Measurements from ENCODE around the gene SELENOT.
A peak's percentile ranks its signal among the peaks of the same experiment; 100 is the strongest.

DNA sequence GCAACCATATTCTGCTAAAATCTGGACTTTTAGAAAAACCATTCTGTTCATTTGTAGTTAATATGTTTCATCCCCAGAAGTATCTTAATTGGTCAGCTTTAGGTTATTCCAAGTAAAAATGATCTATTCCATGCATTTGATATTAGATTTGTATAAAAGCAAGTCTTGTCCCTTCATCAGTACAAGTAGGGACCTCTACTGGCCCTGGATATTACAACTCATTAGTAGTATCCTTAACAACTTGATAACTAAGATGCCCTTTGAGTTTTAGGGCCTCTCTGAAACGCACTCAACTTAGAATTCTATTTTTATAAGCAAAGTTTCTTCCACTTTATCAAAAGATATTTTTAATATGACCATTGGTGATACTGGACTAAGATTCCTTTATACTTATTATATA, 25.3 kb upstream of the SELENOT start:
- TF ChIP-seq, protein P1, sequence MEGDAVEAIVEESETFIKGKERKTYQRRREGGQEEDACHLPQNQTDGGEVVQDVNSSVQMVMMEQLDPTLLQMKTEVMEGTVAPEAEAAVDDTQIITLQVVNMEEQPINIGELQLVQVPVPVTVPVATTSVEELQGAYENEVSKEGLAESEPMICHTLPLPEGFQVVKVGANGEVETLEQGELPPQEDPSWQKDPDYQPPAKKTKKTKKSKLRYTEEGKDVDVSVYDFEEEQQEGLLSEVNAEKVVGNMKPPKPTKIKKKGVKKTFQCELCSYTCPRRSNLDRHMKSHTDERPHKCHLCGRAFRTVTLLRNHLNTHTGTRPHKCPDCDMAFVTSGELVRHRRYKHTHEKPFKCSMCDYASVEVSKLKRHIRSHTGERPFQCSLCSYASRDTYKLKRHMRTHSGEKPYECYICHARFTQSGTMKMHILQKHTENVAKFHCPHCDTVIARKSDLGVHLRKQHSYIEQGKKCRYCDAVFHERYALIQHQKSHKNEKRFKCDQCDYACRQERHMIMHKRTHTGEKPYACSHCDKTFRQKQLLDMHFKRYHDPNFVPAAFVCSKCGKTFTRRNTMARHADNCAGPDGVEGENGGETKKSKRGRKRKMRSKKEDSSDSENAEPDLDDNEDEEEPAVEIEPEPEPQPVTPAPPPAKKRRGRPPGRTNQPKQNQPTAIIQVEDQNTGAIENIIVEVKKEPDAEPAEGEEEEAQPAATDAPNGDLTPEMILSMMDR (IDR thresholded peaks at IDR 0.05) = peak; percentile 12
- TF ChIP-seq EZH2 (IDR thresholded peaks at IDR 0.05) = no peak
